SU-DHL-6 (cell line): ENCODE data around the gene GPRC5C.

Source experiments
- H2AFZ ChIP-seq: fragments of 200-600 bp; sonication (generic); 2 replicates; pipeline ENCODE4 v1.6.1; 2014; ENCODE audit warnings: low read depth, mild to moderate bottlenecking, moderate library complexity, mixed read lengths, antibody characterized with exemption, low read length; ENCODE audit not compliant: severe bottlenecking
- H3F3A ChIP-seq: fragments of 200-600 bp; shearing (Covaris generic); 2 replicates; pipeline ENCODE4 v1.6.0; 2016; ENCODE audit warnings: antibody characterized with exemption, mild to moderate bottlenecking; ENCODE audit not compliant: insufficient read depth
- H3K27ac ChIP-seq: fragments of 200-600 bp; sonication (generic); 2 replicates; pipeline ENCODE4 v1.5.1; 2016; ENCODE audit warnings: low read depth, mild to moderate bottlenecking, low read length, moderate library complexity, mixed read lengths
- H3K27me3 ChIP-seq: fragments of 200-600 bp; sonication (generic), shearing (Covaris generic); 2 replicates; pipeline ENCODE4 v1.6.0; 2014; ENCODE audit warnings: mild to moderate bottlenecking, low read length
- H3K36me3 ChIP-seq: fragments of 200-600 bp; sonication (generic); 2 replicates; pipeline ENCODE4 v1.6.1; 2014; ENCODE audit warnings: mild to moderate bottlenecking, low read length, mixed read lengths
- H3K4me2 ChIP-seq: fragments of 300-600, 200-600 bp; shearing (Covaris generic), sonication (generic); 2 replicates; pipeline ENCODE4 v1.6.0; 2014; ENCODE audit warnings: low read length, low read depth, mild to moderate bottlenecking; ENCODE audit not compliant: poor library complexity, severe bottlenecking
- H3K4me3 ChIP-seq: fragments of 200-600 bp; sonication (generic); 2 replicates; pipeline ENCODE4 v1.5.1; 2014; ENCODE audit warnings: antibody characterized with exemption, low read length, mild to moderate bottlenecking, mixed read lengths; ENCODE audit not compliant: insufficient read depth, poor library complexity, severe bottlenecking
- H3K79me2 ChIP-seq: fragments of 200-600 bp; sonication (generic); 2 replicates; pipeline ENCODE4 v1.6.1; 2014; ENCODE audit warnings: mild to moderate bottlenecking, low read length, moderate library complexity; ENCODE audit not compliant: insufficient read depth
- H3K9ac ChIP-seq: fragments of 200-600 bp; sonication (generic); 2 replicates; pipeline ENCODE4 v1.7.0; 2014; ENCODE audit warnings: mild to moderate bottlenecking, low read length
- H3K9me2 ChIP-seq: fragments of 200-600 bp; sonication (generic); replicated peaks from 2 replicates; pipeline ENCODE4 v1.6.1; 2014; ENCODE audit warnings: low read length; ENCODE audit not compliant: insufficient read depth
- H3K9me3 ChIP-seq: fragments of 200-600 bp; sonication (generic); 2 replicates; pipeline ENCODE4 v1.6.1; 2014; ENCODE audit warnings: low read length, mixed read lengths; ENCODE audit not compliant: insufficient read depth
- H4K20me1 ChIP-seq: fragments of 200-600 bp; sonication (generic); 2 replicates; pipeline ENCODE4 v1.6.1; 2014; ENCODE audit warnings: low read depth, mild to moderate bottlenecking, antibody characterized with exemption, low read length, moderate library complexity, mixed read lengths
- CTCF ChIP-seq: fragments of 200-600 bp; sonication (generic); IDR thresholded peaks from one replicate; pipeline ENCODE4 v1.5.1; 2017; ENCODE audit warnings: antibody characterized with exemption, mild to moderate bottlenecking, low read length, moderate library complexity; ENCODE audit not compliant: insufficient read depth, poor library complexity, severe bottlenecking
- EZH2phosphoT487 ChIP-seq: fragments of 200-600 bp; sonication (generic), shearing (Covaris generic); conservative IDR thresholded peaks from 2 replicates; pipeline ENCODE4 v1.6.1; 2018; ENCODE audit warnings: mild to moderate bottlenecking, antibody characterized with exemption, low read length, moderate library complexity, mixed read lengths

Gene GPRC5C

GRCh38 chr17:74424657-74425056 is 7.2 kb upstream of the GPRC5C start:
- Histone ChIP-seq H3K79me2 (no peaks in the 10 kb centered on the region), H3K9ac (no peak overlapping the region), H2AFZ (no peak overlapping the region), H3K4me3 (no peak overlapping the region), H3K9me3 (no peaks in the 10 kb centered on the region), H3K4me2 (no peak overlapping the region), H4K20me1 (no peaks in the 10 kb centered on the region), H3K36me3 (no peaks in the 10 kb centered on the region), H3K27me3 (no peaks in the 10 kb centered on the region), H3F3A (no peaks in the 10 kb centered on the region), H3K9me2 (no peaks in the 10 kb centered on the region), H3K27ac (no peak overlapping the region)
- TF ChIP-seq EZH2phosphoT487 = no peak
- TF ChIP-seq CTCF = no peak

GRCh38 chr17:74426551-74427047 is 5.3 kb upstream of the GPRC5C start:
- Histone ChIP-seq H3K79me2 (no peaks in the 10 kb centered on the region), H3K4me3 (no peak overlapping the region), H3K9me2 (no peaks in the 10 kb centered on the region), H3K9ac (no peak overlapping the region), H3K36me3 (no peaks in the 10 kb centered on the region), H3K27me3 (no peaks in the 10 kb centered on the region), H3K4me2 (no peak overlapping the region), H3K27ac (no peak overlapping the region), H3K9me3 (no peaks in the 10 kb centered on the region), H3F3A (no peaks in the 10 kb centered on the region), H4K20me1 (no peaks in the 10 kb centered on the region), H2AFZ (no peak overlapping the region)
- TF ChIP-seq CTCF (no peak), EZH2phosphoT487 (no peak)

- no peak for TF ChIP-seq CTCF
- no peak for TF ChIP-seq EZH2phosphoT487
- no peaks in the 10 kb centered on the region for H3F3A ChIP-seq
- H3K36me3 ChIP-seq = no peaks in the 10 kb centered on the region
- H3K9ac ChIP-seq = no peak overlapping the region
- no peaks in the 10 kb centered on the region for H3K79me2 ChIP-seq
- no peak overlapping the region for H3K27ac ChIP-seq
- no peaks in the 10 kb centered on the region for H3K27me3 ChIP-seq
- H3K4me3 ChIP-seq = no peak overlapping the region
- H3K4me2 ChIP-seq = no peak overlapping the region
- H4K20me1 ChIP-seq = no peaks in the 10 kb centered on the region
- H3K9me2 ChIP-seq = no peaks in the 10 kb centered on the region
- H3K9me3 ChIP-seq = no peaks in the 10 kb centered on the region
- H2AFZ ChIP-seq = no peak overlapping the region
Observed at GRCh38 chr17:74427048-74427762, 4.7 kb upstream of the GPRC5C start.
